AG10803 (cell line): Measurements from ENCODE around the gene KDM3A.
A peak's percentile ranks its signal among the peaks of the same experiment; 100 is the strongest.

ENCODE experiments used
- DNase-seq: peaks from one replicate; pipeline ENCODE4 v3.0.0; 2010; ENCODE audit warnings: low read depth
- H3K4me3 ChIP-seq: 2 replicates; pipeline ENCODE4 v1.5.1; 2011; ENCODE audit warnings: mild to moderate bottlenecking, low read length, control low read depth
- TF ChIP-seq, protein P1 (sequence below): conservative IDR thresholded peaks from 2 replicates; pipeline ENCODE4 v1.5.1; 2011; ENCODE audit warnings: mild to moderate bottlenecking, low read length, control low read depth, inconsistent platforms

Gene KDM3A

DNA sequence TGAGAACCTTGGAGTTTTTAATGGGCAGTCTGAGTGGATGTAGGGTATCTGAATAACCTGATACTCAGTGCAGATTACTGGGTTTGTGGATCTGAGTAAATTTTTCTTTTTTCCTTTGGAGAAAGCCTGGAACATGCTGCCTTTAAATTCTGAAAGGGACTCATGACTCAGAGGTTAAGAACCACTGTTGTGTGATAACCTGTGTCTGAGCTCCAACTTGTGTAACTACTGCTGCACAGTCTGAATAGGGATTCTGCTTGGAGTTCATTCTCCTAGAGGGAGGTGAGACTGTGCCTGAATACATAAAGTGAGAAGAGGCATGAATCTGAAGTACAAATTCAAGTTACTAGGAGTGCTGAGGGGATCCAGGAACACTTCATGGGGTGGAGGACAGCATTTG lies 36.2 kb downstream of the KDM3A start:
- TF ChIP-seq, protein P1, sequence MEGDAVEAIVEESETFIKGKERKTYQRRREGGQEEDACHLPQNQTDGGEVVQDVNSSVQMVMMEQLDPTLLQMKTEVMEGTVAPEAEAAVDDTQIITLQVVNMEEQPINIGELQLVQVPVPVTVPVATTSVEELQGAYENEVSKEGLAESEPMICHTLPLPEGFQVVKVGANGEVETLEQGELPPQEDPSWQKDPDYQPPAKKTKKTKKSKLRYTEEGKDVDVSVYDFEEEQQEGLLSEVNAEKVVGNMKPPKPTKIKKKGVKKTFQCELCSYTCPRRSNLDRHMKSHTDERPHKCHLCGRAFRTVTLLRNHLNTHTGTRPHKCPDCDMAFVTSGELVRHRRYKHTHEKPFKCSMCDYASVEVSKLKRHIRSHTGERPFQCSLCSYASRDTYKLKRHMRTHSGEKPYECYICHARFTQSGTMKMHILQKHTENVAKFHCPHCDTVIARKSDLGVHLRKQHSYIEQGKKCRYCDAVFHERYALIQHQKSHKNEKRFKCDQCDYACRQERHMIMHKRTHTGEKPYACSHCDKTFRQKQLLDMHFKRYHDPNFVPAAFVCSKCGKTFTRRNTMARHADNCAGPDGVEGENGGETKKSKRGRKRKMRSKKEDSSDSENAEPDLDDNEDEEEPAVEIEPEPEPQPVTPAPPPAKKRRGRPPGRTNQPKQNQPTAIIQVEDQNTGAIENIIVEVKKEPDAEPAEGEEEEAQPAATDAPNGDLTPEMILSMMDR, result no peak
- H3K4me3 ChIP-seq, result no peak overlapping the region
- DNase-seq, result peak; percentile 18

DNA sequence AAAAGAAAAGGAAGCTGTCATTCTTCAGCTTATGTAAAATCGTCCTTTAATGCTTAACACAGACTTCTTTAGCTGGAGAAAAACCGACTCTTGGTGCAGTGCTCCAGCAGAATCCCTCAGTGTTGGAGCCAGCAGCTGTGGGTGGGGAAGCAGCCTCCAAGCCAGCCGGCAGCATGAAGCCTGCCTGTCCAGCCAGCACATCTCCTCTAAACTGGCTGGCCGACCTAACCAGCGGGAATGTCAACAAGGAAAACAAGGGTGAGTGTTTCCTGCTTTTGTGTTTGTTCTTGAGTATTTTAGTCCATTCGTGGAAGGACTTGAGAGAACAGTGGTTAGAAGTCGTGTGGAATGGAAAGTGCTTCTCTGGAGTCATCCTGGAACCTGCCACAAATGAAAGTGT lies 38.9 kb downstream of the KDM3A start:
- H3K4me3 ChIP-seq, result no peak overlapping the region
- DNase-seq, result peak; percentile 14
- TF ChIP-seq, protein P1, result no peak

DNA sequence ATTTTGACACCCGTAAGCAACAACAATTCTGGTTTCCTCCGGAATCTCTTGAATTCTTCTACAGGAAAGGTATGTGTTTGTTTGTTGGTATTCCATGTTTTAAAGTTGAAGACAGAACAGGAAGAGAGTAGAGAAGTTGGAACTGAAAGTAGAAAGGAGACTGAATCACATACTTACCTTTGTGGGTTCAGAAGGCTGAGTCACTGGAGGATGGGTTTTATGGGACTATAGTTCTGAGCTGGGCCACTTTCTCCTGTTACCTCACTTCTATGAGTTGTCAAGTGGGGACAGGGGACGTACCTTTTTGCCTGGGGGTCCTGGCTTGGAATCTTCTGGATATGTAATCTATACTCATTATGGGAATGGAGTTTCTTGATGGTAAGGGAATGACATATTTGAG lies 40.9 kb downstream of the KDM3A start:
- no peak overlapping the region for H3K4me3 ChIP-seq
- TF ChIP-seq, protein P1, result no peak
- no peak for DNase-seq

DNA sequence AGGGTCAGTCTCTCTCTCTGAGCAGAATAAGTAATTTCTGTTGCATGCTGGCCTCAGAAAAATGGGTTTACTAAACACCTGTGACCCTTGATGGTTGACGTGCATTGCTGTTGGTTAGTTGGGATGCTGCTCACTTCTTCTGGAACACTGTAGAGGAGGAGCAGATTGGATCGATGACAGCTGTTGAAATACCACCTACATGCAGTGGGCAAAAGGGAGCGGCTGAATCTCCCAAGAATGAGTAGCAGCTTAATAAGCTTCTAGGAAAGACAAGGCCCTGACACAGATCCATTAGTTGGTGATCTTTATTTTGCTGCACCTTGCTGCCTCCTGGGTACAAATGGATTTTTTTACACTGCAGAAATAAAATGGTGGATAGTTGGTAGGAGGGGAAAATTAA lies 43.2 kb downstream of the KDM3A start:
- H3K4me3 ChIP-seq, result no peak overlapping the region
- no peak for DNase-seq
- TF ChIP-seq, protein P1, result no peak

DNA sequence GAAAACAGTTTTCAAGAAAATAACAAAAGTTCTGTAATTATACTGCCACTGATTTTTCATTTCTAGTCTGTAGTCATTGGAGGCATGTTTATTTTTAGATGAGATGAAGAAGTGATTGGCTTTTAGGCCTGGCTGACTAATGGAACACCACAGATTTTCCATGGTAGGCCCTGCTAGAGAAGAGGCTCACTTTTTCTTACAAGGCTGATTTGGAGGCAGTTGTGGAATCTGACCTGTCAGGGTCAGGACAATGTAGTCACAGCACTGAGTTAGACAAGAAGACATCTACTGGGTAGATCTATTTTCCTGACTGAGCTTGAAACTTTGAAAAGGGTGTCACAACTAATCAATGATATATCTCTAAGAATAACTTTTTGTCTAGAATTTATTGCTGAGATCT lies 43.9 kb downstream of the KDM3A start:
- TF ChIP-seq, protein P1, result no peak
- no peak overlapping the region for H3K4me3 ChIP-seq
- DNase-seq, result no peak

DNA sequence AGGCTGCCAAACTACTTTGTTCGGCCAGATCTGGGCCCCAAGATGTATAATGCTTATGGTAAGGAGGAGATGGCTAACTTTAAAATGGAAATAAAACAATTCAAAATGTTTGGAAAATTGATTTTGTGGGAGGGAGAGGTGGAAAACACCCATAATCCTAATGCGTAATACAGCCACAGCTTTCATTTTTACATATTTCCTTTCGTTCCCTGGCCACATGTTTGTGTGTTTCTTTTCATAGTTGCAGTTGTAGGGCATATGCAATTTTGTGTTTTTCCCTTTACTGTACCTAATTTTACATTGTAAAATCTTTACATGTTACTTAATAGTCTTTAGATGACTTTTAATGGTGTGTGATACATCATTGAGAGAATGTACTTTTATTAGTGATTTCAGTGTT lies 44.6 kb downstream of the KDM3A start:
- TF ChIP-seq, protein P1, result no peak
- no peak overlapping the region for H3K4me3 ChIP-seq
- no peak for DNase-seq

DNA sequence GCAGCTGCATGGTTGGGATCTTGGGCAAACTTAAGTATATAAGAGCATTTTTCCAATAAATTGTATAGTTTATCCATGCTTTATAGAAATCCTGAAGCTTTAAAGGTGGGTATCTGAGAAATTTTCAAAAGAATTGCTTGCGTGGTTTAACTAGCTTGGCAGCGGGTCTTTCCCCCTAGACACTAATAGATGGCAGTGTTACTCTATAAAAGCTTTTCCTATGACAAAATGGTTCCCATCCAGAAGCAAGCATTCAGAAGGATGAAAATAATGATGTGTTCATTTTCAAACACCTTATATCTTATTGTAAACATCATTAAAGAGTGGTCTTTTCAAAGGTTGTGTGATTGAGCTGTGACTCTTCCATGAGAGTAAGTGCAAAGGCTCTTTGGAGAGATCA lies 45.9 kb downstream of the KDM3A start:
- no peak for DNase-seq
- TF ChIP-seq, protein P1, result no peak
- H3K4me3 ChIP-seq, result no peak overlapping the region
